GM12864 (cell line): ENCODE data around the gene RDH8.

Experiments
- DNase-seq: peaks from one replicate; pipeline ENCODE4 v3.0.0-alpha.2; 2011; ENCODE audit warnings: low read depth
- H3K4me3 ChIP-seq: 2 replicates; pipeline ENCODE4 v1.5.1; 2011; ENCODE audit warnings: mild to moderate bottlenecking, low read depth, low read length, control low read depth
- TF ChIP-seq, protein P1 (sequence below): IDR thresholded peaks from 2 replicates; pipeline ENCODE4 v1.5.1; 2011; ENCODE audit warnings: low read depth, mild to moderate bottlenecking, moderate library complexity, low read length, control low read depth, inconsistent platforms; ENCODE audit errors: missing control alignments

RDH8 gene

GRCh38 chr19:10003271-10003670 lies 10.0 kb upstream of the RDH8 start:
- no peak for DNase-seq
- no peak overlapping the region for H3K4me3 ChIP-seq
- TF ChIP-seq, protein P1, sequence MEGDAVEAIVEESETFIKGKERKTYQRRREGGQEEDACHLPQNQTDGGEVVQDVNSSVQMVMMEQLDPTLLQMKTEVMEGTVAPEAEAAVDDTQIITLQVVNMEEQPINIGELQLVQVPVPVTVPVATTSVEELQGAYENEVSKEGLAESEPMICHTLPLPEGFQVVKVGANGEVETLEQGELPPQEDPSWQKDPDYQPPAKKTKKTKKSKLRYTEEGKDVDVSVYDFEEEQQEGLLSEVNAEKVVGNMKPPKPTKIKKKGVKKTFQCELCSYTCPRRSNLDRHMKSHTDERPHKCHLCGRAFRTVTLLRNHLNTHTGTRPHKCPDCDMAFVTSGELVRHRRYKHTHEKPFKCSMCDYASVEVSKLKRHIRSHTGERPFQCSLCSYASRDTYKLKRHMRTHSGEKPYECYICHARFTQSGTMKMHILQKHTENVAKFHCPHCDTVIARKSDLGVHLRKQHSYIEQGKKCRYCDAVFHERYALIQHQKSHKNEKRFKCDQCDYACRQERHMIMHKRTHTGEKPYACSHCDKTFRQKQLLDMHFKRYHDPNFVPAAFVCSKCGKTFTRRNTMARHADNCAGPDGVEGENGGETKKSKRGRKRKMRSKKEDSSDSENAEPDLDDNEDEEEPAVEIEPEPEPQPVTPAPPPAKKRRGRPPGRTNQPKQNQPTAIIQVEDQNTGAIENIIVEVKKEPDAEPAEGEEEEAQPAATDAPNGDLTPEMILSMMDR: no peak

DNA sequence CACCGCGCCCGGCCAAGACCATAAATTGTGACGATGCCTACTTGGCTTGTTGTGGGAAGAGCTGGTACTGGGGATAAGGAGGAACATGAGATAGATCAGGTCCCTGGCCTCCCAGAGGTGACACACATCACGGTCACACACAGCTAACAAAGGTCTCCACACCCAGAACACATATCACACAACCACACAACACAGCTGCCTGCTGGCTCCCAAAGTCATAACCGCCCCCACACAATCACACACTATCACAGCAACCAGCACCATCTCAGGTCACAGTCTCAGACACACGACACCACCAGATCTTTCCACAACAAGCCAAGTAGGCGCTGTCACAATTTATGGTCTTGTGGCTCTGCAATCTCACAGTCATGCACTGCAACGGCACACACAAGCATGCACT lies 8.7 kb upstream of the RDH8 start:
- TF ChIP-seq, protein P1: no peak

DNA sequence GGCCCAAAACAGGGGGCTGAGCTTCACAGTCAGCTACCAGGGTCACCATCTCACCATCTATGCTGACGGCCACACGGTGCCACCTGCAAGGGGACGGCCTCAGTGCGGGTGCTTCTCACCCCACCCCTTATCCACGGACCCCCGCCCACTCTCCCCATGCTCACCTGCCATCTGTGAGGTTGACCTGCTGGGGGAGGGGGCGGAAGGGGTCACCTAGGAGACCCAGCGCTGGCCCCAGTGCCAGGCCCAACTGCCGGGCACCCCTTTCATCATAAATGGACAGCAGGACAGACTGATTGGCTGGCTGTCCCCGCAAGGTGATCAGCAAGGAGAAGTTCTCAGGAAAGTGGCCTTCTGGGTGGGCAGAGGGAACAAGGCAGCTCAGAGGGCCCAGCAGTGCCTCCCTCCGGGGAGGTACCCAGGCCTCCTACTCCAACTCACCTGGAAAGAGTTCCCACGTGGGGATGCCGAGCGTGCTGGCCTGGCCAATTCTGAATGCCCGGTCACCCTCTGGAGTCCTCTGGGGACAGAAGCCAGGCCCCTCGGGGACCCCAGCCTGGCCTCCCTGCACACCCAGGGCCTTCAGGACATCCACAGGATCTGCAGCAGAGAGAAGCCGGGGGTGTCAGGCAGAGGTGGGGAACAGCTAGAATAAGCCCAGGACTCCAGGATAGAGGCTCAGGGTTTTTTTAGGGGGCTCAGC lies 7.5 kb upstream of the RDH8 start:
- no peak for DNase-seq
- no peak overlapping the region for H3K4me3 ChIP-seq
- TF ChIP-seq, protein P1: no peak

More for the DNA sequence above, 8.7 kb upstream of the RDH8 start:
- no peak overlapping the region for H3K4me3 ChIP-seq
- DNase-seq: no peak

- no peak overlapping the region for H3K4me3 ChIP-seq
- no peak for DNase-seq
- TF ChIP-seq, protein P1: no peak
Measured at GRCh38 chr19:10006335-10006708, 7.0 kb upstream of the RDH8 start.

DNA sequence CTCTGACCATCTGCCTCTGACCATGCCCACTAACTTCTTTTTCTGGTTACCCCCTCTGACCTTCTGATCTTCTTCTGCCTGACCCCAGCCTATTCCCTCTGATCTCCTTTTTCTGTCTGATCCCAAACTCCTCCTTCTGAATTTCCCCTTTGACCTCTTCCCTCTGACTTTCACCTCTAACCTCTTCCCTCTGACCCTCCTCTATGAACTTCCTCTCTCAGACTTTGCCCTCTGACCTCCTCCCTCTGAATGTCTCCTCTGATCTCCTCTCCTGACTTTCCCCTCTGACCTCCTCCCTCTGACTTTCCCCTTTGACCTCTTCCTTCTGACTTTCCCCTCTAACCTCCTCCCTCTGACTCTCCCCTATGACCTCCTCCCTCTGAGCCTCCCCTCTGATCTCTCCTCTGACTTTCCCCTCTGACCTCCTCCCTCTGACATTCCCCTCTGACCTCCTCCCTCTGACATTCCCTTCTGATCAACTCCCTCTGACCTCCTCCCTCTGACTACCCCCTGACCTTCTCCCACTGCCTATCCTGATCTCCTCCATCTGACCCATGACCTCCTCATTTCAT lies 6.4 kb upstream of the RDH8 start:
- H3K4me3 ChIP-seq: no peak overlapping the region
- no peak for DNase-seq
- TF ChIP-seq, protein P1: no peak

- DNase-seq: no peak
- H3K4me3 ChIP-seq: no peak overlapping the region
- TF ChIP-seq, protein P1: no peak
Measured at GRCh38 chr19:10007371-10008183, 5.7 kb upstream of the RDH8 start.
